HepG2 (cell line): Measurements from ENCODE around the gene AHSG. TPM values are rescaled to one million over a fixed set of nuclear protein-coding genes. Genes with fewer than 3 reads are reported as not detected.

Experiments
- ATAC-seq: fragments of 200-7000 bp; cut with Tn5 transposase; 3 replicates; pipeline ENCODE4 v1.9.1; 2020; ENCODE audit warnings: mild to moderate bottlenecking, moderate library complexity
- BruUV-seq: library from RNA; stranded (reverse); fragments of 400-500 nt; replicated peaks from 2 replicates; lab custom pipeline; 2021; lab: Mats Ljungman, UMichigan
- CTCF ChIA-PET: fragments of 300-600 bp; formaldehyde crosslinking; extraction: SDS; loops from one replicate; lab custom pipeline; 2021; ENCODE audit warnings: low total read pairs, inconsistent platforms, low intra/inter-chr PET ratio; lab: Yijun Ruan, JAX
- POLR2A ChIA-PET: fragments of 350-600 bp; sonication (Branson Sonifier 250); formaldehyde crosslinking; loops from one replicate; lab custom pipeline; 2020; ENCODE audit warnings: antibody characterized with exemption, inconsistent platforms; lab: Yijun Ruan, JAX
- DNase-seq: peaks from one replicate; pipeline ENCODE4 v3.0.0-alpha.2; 2015; ENCODE audit warnings: low spot score
- FAIRE-seq: peaks from 3 replicates; lab custom pipeline; 2011; peaks lifted over from hg19 to GRCh38; lab: Jason Lieb, UNC
- H2AFZ ChIP-seq: one replicate; pipeline ENCODE4 v1.6.1; 2011; ENCODE audit warnings: low read length, inconsistent platforms
- H3K27ac ChIP-seq: fragments of 300-600 bp; 3 replicates; pipeline ENCODE4 v1.8.0; 2011; ENCODE audit warnings: mixed run types, mild to moderate bottlenecking, mixed read lengths, low read length, inconsistent platforms; ENCODE audit not compliant: insufficient read depth; ENCODE audit errors: extremely low read length
- H3K27me3 ChIP-seq, 2 experiments: fragments of 200-600 bp in 1 of 2; 2 replicates in 1 of 2; 3 replicates in 1 of 2; pipeline versions ENCODE4 v1.6.0 to v1.8.0; 2011; ENCODE audit warnings: low read length in 2 of 2, mild to moderate bottlenecking in 2 of 2, moderate library complexity in 2 of 2, inconsistent platforms in 1 of 2; ENCODE audit not compliant: insufficient read depth in 2 of 2, control insufficient read depth in 1 of 2
- H3K36me3 ChIP-seq, 2 experiments: fragments of 200-600 bp in 1 of 2; replicated peaks in 1 of 2; 2 replicates in 1 of 2; 3 replicates in 1 of 2; pipeline versions ENCODE4 v1.5.1 to v1.8.0; 2011; ENCODE audit warnings: low read length in 2 of 2, inconsistent platforms in 1 of 2; ENCODE audit not compliant: insufficient read depth in 2 of 2, control insufficient read depth in 1 of 2
- H3K4me1 ChIP-seq: 2 replicates; pipeline ENCODE4 v1.5.1; 2012; ENCODE audit warnings: low read length, inconsistent platforms; ENCODE audit not compliant: insufficient read depth
- H3K4me2 ChIP-seq: 2 replicates; pipeline ENCODE4 v1.6.0; 2011; ENCODE audit warnings: low read depth, low read length, inconsistent platforms
- H3K4me3 ChIP-seq, 3 experiments: fragments of 200-600 bp in 1 of 3; sonication (generic), shearing (Covaris generic) in 1 of 3; replicated peaks in 1 of 3; 2 replicates each; pipeline ENCODE4 v1.5.1; 2011 to 2016; ENCODE audit warnings: low read length in 3 of 3, inconsistent platforms in 2 of 3, low read depth in 2 of 3, mild to moderate bottlenecking in 2 of 3, control low read depth in 1 of 3, mixed read lengths in 1 of 3; ENCODE audit not compliant: insufficient read depth in 1 of 3
- H3K79me2 ChIP-seq: one replicate; pipeline ENCODE4 v1.6.1; 2011; ENCODE audit warnings: low read length, inconsistent platforms; ENCODE audit not compliant: insufficient read depth
- H3K9ac ChIP-seq: 2 replicates; pipeline ENCODE4 v1.6.0; 2011; ENCODE audit warnings: mild to moderate bottlenecking, low read depth, low read length, inconsistent platforms; ENCODE audit not compliant: insufficient read depth
- H3K9me3 ChIP-seq: 2 replicates; pipeline ENCODE4 v1.5.1; 2012; ENCODE audit warnings: mild to moderate bottlenecking, low read length
- H4K20me1 ChIP-seq: 2 replicates; pipeline ENCODE4 v1.6.0; 2011; ENCODE audit warnings: inconsistent platforms, mild to moderate bottlenecking, low read length, moderate library complexity; ENCODE audit not compliant: insufficient read depth
- ATF2 ChIP-seq: sonication (generic); formaldehyde crosslinking; IDR thresholded peaks from 2 replicates; pipeline ENCODE4 v1.4.0; 2020; ENCODE audit warnings: missing genetic modification reagents
- CEBPB ChIP-seq: IDR thresholded peaks from 2 replicates; pipeline ENCODE4 v1.6.1; 2011; ENCODE audit warnings: low read depth, low read length, improper control_type of control experiment, borderline replicate concordance
- CEBPG ChIP-seq: IDR thresholded peaks from 2 replicates; pipeline ENCODE4 v1.6.1; 2016
- CREB1 ChIP-seq, 2 experiments: fragments of 450-650 bp in 1 of 2; IDR thresholded peaks; 2 replicates each; pipeline ENCODE4 v1.6.1; 2016 to 2017; ENCODE audit warnings: control low read depth in 1 of 2, mild to moderate bottlenecking in 1 of 2, missing compliant biosample characterization in 1 of 2, missing genetic modification characterization in 1 of 2
- EP300 ChIP-seq, 3 experiments: sonication (generic) in 1 of 3; formaldehyde crosslinking in 1 of 3; IDR thresholded peaks; 2 replicates each; pipeline versions ENCODE4 v1.5.1 to v1.6.1; 2011 to 2020; ENCODE audit warnings: low read depth in 2 of 3, low read length in 2 of 3, borderline replicate concordance in 1 of 3, improper control_type of control experiment in 1 of 3, mild to moderate bottlenecking in 1 of 3, missing genetic modification reagents in 1 of 3, moderate library complexity in 1 of 3
- HNF4A ChIP-seq: sonication (generic); formaldehyde crosslinking; IDR thresholded peaks from 2 replicates; pipeline ENCODE4 v1.4.0; 2020; ENCODE audit warnings: missing genetic modification reagents
- HNF4G ChIP-seq, 2 experiments: sonication (generic) in 1 of 2; formaldehyde crosslinking in 1 of 2; IDR thresholded peaks; 2 replicates each; pipeline versions ENCODE4 v1.4.0 to v1.6.1; 2011 to 2020; ENCODE audit warnings: borderline replicate concordance in 2 of 2, low read depth in 2 of 2, mild to moderate bottlenecking in 2 of 2, low read length in 1 of 2, missing genetic modification reagents in 1 of 2, moderate library complexity in 1 of 2
- KLF6 ChIP-seq: IDR thresholded peaks from 2 replicates; pipeline ENCODE4 v1.8.0; 2016; ENCODE audit warnings: missing biosample characterization, missing genetic modification reagents
- ZNF674 ChIP-seq: sonication (generic); formaldehyde crosslinking; IDR thresholded peaks from 2 replicates; pipeline ENCODE4 v1.5.0; 2020; ENCODE audit warnings: low read depth, mild to moderate bottlenecking, missing genetic modification reagents
- WGBS: methylation state at CpG from one replicate; pipeline ENCODE4 v1.1.6; 2017; ENCODE audit warnings: low lambda C conversion rate; 5-methylcytosine and 5-hydroxymethylcytosine counted together
- in situ Hi-C: cut with HindIII; loops from 2 replicates; pipeline ENCODE4 v1.10.0; 2017; ENCODE audit warnings: low pct_unique_long_range_greater_than_20kb; ENCODE audit not compliant: extremely low pct_ligation_motif_present
- intact Hi-C: fragments of 100-400 bp; cut with micrococcal nuclease; formaldehyde crosslinking; loops from one replicate; pipeline ENCODE4 v1.10.0; 2022; ENCODE audit not compliant: unreplicated experiment
- polyA plus RNA-seq, 8 experiments: library from polyadenylated mRNA; depleted of rRNA in 3 of 8; stranded (reverse) in 7 of 8; unstranded in 1 of 8; fragments of >200 nt; fragmentation: Illumina TruSeq in 4 of 8; extraction: Trizol in 4 of 8; gene quantifications; 2 replicates each; pipeline versions ENCODE4 v1.2.1 to v1.2.3, GENCODE V29; 2011 to 2016; ENCODE audit warnings: low read depth in 4 of 8, missing spikeins in 1 of 8, mixed read lengths in 1 of 8; ENCODE audit not compliant: insufficient read depth in 1 of 8
- total RNA-seq, 5 experiments: library from RNA; depleted of rRNA; stranded (reverse); fragments of >200 nt; fragmentation: Illumina TruSeq; extraction: Trizol; gene quantifications; 2 replicates each; pipeline ENCODE4 v1.2.3, GENCODE V29; 2016; ENCODE audit warnings: low read depth in 1 of 5

AHSG gene
- total and polyA plus RNA-seq, 2 of the 13 experiments (the other 11 are each of a cell fraction or from before 2014, with no cell fraction given): 2,043 to 19,152 TPM

GRCh38 chr3:186639778-186640472, 27.1 kb downstream of the AHSG start, which contains the start of gene FETUB:
TSS of gene FETUB (plus strand) at chr3:186640399. CDS start at chr3:186640461, 62 bp downstream.
- DNase-seq (no peak), FAIRE-seq (peak; percentile 12), ATAC-seq (no peak; the same call in 1 of the 3 replicates)
- no peaks in the 10 kb centered on the region for H3K27me3 ChIP-seq
- H4K20me1 ChIP-seq: no peaks in the 10 kb centered on the region
- peak within 1 kb of the TSS in 1 of 3 experiments; percentile 3; a peak in 1 of 6 replicates for H3K4me3 ChIP-seq
- H3K9ac ChIP-seq: no peak within 1 kb of the TSS
- peak within 1 kb of the TSS; percentile 34; the same call in 1 of the 2 replicates for H3K4me2 ChIP-seq
- H3K9me3 ChIP-seq: no peaks in the 10 kb centered on the region
- BruUV-seq: no TSS peak
- POLR2A ChIA-PET: interaction anchor here (1.0 kb wide), 1 partner anchor 14 kb away, joined by 3 read pairs; no protein-coding TSS in a partner anchor
- intact Hi-C loops (no loop called here), in situ Hi-C loops (no loop called here)
- peaks cover 20% of the 10 kb centered on the region for H3K4me1 ChIP-seq
- H3K27ac ChIP-seq: no peak within 1 kb of the TSS
- WGBS: 27% methylated on average over 1 of the region's 1 CpG
- CTCF ChIA-PET: no interaction called here
- TF ChIP-seq CEBPG (CRISPR knock-in tag): no peak
- no peak for TF ChIP-seq ZNF674
- TF ChIP-seq CEBPB: 0 out of 2 replicates have a peak, but pooled peaks have one; percentile 17
- TF ChIP-seq ATF2 (CRISPR knock-in tag): no peak
- TF ChIP-seq EP300 (IDR thresholded peaks at IDR 0.05; ENCODE audit: low read depth in 2 of 2, low read length in 2 of 2): peak in 1 of 2 experiments; percentile 32; a peak in 1 of 4 replicates
- no peak for TF ChIP-seq EP300 (CRISPR knock-in tag; IDR thresholded peaks at IDR 0.05; ENCODE audit: borderline replicate concordance)
- TF ChIP-seq KLF6 (CRISPR knock-in tag): no peak
- TF ChIP-seq HNF4A (CRISPR knock-in tag): peak; percentile 33; the same call in 1 of the 2 replicates
- TF ChIP-seq CREB1 (IDR thresholded peaks at IDR 0.05): no peak
- no peak for TF ChIP-seq CREB1 (CRISPR knock-in tag; IDR thresholded peaks at IDR 0.05)
- TF ChIP-seq HNF4G (IDR thresholded peaks at IDR 0.05; ENCODE audit: borderline replicate concordance, low read depth, low read length): peak; percentile 29; the same call in 1 of the 2 replicates
- TF ChIP-seq HNF4G (CRISPR knock-in tag; IDR thresholded peaks at IDR 0.05; ENCODE audit: borderline replicate concordance, low read depth): no peak
- H2AFZ ChIP-seq: no peak within 1 kb of the TSS
- H3K79me2 ChIP-seq: no peaks in the 10 kb centered on the region
- H3K36me3 ChIP-seq: no peaks in the 10 kb centered on the region
